HCT116 (cell line): ENCODE data around the gene ITPR2. TPM values are rescaled to one million over a fixed set of nuclear protein-coding genes. Genes with fewer than 3 reads are reported as not detected.

Experiments used
- ATAC-seq: fragments of 200-7000 bp; cut with Tn5 transposase; 2 replicates; pipeline ENCODE4 v1.9.1; 2020; ENCODE audit warnings: mild to moderate bottlenecking, moderate library complexity
- BruUV-seq: library from RNA; stranded (reverse); fragments of 400-500 nt; replicated peaks from 2 replicates; lab custom pipeline; 2021; lab: Mats Ljungman, UMichigan
- CTCF ChIA-PET: fragments of 300-600 bp; sonication (Branson Sonifier 250); formaldehyde crosslinking; loops from one replicate; lab custom pipeline; 2021; ENCODE audit warnings: antibody characterized with exemption; lab: Charles Lee
- POLR2A ChIA-PET: fragments of 300-600, 350-600 bp; sonication (Branson Sonifier 250); formaldehyde crosslinking; loops from one replicate; lab custom pipeline; 2021; ENCODE audit warnings: antibody characterized with exemption; lab: Charles Lee
- RAD21 ChIA-PET, 2 experiments: fragments of 300-600 bp; sonication (Branson Sonifier 250); formaldehyde crosslinking; loops; one replicate each; lab custom pipeline; 2023; ENCODE audit warnings: low total read pairs in 2 of 2; ENCODE audit not compliant: uncharacterized antibody in 2 of 2, unreplicated experiment in 2 of 2, low non-redundant PET in 1 of 2; lab: Charles Lee
- DNase-seq: peaks from one replicate; pipeline ENCODE4 v3.0.0-alpha.2; 2010; ENCODE audit warnings: low read depth, low spot score
- H2AFZ ChIP-seq: fragments of 200-600 bp; shearing (Covaris generic), sonication (generic); 2 replicates; pipeline ENCODE4 v1.6.1; 2017; ENCODE audit warnings: low read depth, mixed run types, mixed read lengths, antibody characterized with exemption, low read length; ENCODE audit not compliant: poor library complexity, severe bottlenecking
- H3K27ac ChIP-seq: 2 replicates; pipeline ENCODE4 v1.5.1; 2012; ENCODE audit warnings: low read depth, low read length
- H3K27me3 ChIP-seq: fragments of 200-600 bp; sonication (generic); 2 replicates; pipeline ENCODE4 v1.6.1; 2016; ENCODE audit warnings: mixed run types, low read length, mixed read lengths; ENCODE audit not compliant: insufficient read depth
- H3K36me3 ChIP-seq, 2 experiments: fragments of 200-500 bp in 1 of 2; fragments of 200-600 bp in 1 of 2; sonication (Bioruptor generic) in 1 of 2; sonication (generic) in 1 of 2; 2 replicates each; pipeline versions ENCODE4 v1.5.1 to v1.6.1; 2014 to 2016; ENCODE audit warnings: low read length in 2 of 2, inconsistent platforms in 1 of 2, mixed read lengths in 1 of 2, mixed run types in 1 of 2; ENCODE audit not compliant: insufficient read depth in 2 of 2, control insufficient read depth in 1 of 2
- H3K4me1 ChIP-seq, 2 experiments: fragments of 200-600 bp in 1 of 2; sonication (generic) in 1 of 2; 2 replicates each; pipeline versions ENCODE4 v1.5.1 to v1.6.1; 2012 to 2017; ENCODE audit warnings: low read length in 2 of 2, inconsistent platforms in 1 of 2, mild to moderate bottlenecking in 1 of 2, mixed read lengths in 1 of 2, mixed run types in 1 of 2, moderate library complexity in 1 of 2; ENCODE audit not compliant: insufficient read depth in 2 of 2, control insufficient read depth in 1 of 2
- H3K4me2 ChIP-seq: fragments of 200-600 bp; sonication (generic); 2 replicates; pipeline ENCODE4 v1.6.1; 2017; ENCODE audit warnings: mixed run types, low read length, mixed read lengths
- H3K4me3 ChIP-seq, 2 experiments: fragments of 200-600 bp in 1 of 2; sonication (generic) in 1 of 2; replicated peaks in 1 of 2; 2 replicates each; pipeline ENCODE4 v1.5.1; 2011 to 2016; ENCODE audit warnings: low read length in 2 of 2, control low read depth in 1 of 2, low read depth in 1 of 2, mild to moderate bottlenecking in 1 of 2, mixed read lengths in 1 of 2, mixed run types in 1 of 2
- H3K79me2 ChIP-seq: fragments of 200-600 bp; sonication (generic); 2 replicates; pipeline ENCODE4 v1.6.1; 2017; ENCODE audit warnings: mild to moderate bottlenecking, mixed run types, low read length, moderate library complexity, mixed read lengths; ENCODE audit not compliant: insufficient read depth
- H3K9ac ChIP-seq: fragments of 200-600 bp; sonication (generic); 2 replicates; pipeline ENCODE4 v1.6.1; 2016; ENCODE audit warnings: low read length, mixed read lengths
- H3K9me2 ChIP-seq: fragments of 200-600 bp; sonication (generic), shearing (Covaris generic); 2 replicates; pipeline ENCODE4 v1.6.1; 2017; ENCODE audit warnings: mixed run types, mild to moderate bottlenecking, moderate library complexity; ENCODE audit not compliant: insufficient read depth
- H3K9me3 ChIP-seq, 2 experiments: fragments of 200-500 bp in 1 of 2; fragments of 200-600 bp in 1 of 2; sonication (Bioruptor generic) in 1 of 2; sonication (generic) in 1 of 2; 2 replicates each; pipeline ENCODE4 v1.6.1; 2014 to 2017; ENCODE audit warnings: low read length in 2 of 2, mixed read lengths in 2 of 2, inconsistent platforms in 1 of 2, low read depth in 1 of 2, mild to moderate bottlenecking in 1 of 2, mixed run types in 1 of 2, moderate library complexity in 1 of 2; ENCODE audit not compliant: control insufficient read depth in 1 of 2, insufficient read depth in 1 of 2
- H4K20me1 ChIP-seq: fragments of 200-600 bp; sonication (generic), shearing (Covaris generic); 2 replicates; pipeline ENCODE4 v1.6.1; 2017; ENCODE audit warnings: mixed run types, mild to moderate bottlenecking, moderate library complexity; ENCODE audit not compliant: insufficient read depth
- CBX3 ChIP-seq: IDR thresholded peaks from 2 replicates; pipeline ENCODE4 v1.6.1; 2012; ENCODE audit warnings: low read depth
- EGR1 ChIP-seq: IDR thresholded peaks from 2 replicates; pipeline ENCODE4 v1.6.1; 2012; ENCODE audit warnings: low read depth
- ELF1 ChIP-seq: IDR thresholded peaks from 2 replicates; pipeline ENCODE4 v1.6.1; 2012; ENCODE audit warnings: low read depth, borderline replicate concordance
- EZH2 ChIP-seq: fragments of 200-600 bp; sonication (generic); IDR thresholded peaks from 2 replicates; pipeline ENCODE4 v1.6.1; 2017; ENCODE audit warnings: antibody characterized with exemption, mixed run types
- EZH2phosphoT487 ChIP-seq: fragments of 200-600 bp; IDR thresholded peaks from 2 replicates; pipeline ENCODE4 v1.6.1; 2018; ENCODE audit warnings: antibody characterized with exemption, borderline replicate concordance
- FOSL1 ChIP-seq: IDR thresholded peaks from 2 replicates; pipeline ENCODE4 v1.6.1; 2012; ENCODE audit warnings: low read depth
- JUND ChIP-seq: IDR thresholded peaks from 2 replicates; pipeline ENCODE4 v1.6.1; 2012
- POLR2A ChIP-seq: IDR thresholded peaks from 2 replicates; pipeline ENCODE4 v1.7.0; 2011; ENCODE audit warnings: borderline replicate concordance; ENCODE audit not compliant: insufficient read depth, insufficient read length; ENCODE audit errors: extremely low read depth
- RAD21 ChIP-seq: IDR thresholded peaks from 2 replicates; pipeline ENCODE4 v1.6.1; 2012; ENCODE audit warnings: low read depth, mild to moderate bottlenecking
- SIN3A ChIP-seq: IDR thresholded peaks from 2 replicates; pipeline ENCODE4 v1.6.1; 2012; ENCODE audit warnings: low read depth
- SRF ChIP-seq: IDR thresholded peaks from 2 replicates; pipeline ENCODE4 v1.6.1; 2012; ENCODE audit warnings: low read depth
- ZBTB33 ChIP-seq: IDR thresholded peaks from 2 replicates; pipeline ENCODE4 v1.6.1; 2011; ENCODE audit warnings: mild to moderate bottlenecking, low read length, moderate library complexity; ENCODE audit not compliant: insufficient replicate concordance; ENCODE audit errors: extremely low read depth
- ZNF274 ChIP-seq: fragments of 200-500 bp; sonication (Bioruptor generic); IDR thresholded peaks from 2 replicates; pipeline ENCODE4 v1.6.1; 2014; ENCODE audit warnings: mild to moderate bottlenecking, low read depth, low read length, inconsistent platforms
- intact Hi-C: fragments of 100-400 bp; cut with micrococcal nuclease; formaldehyde crosslinking; loops from 2 replicates; pipeline ENCODE4 v1.10.0; 2022
- total RNA-seq: library from RNA; stranded (reverse); gene quantifications from one replicate; pipeline ENCODE4 v1.2.1, GENCODE V29; 2021; ENCODE audit not compliant: unreplicated experiment
- TF ChIP-seq, protein P1 (sequence below): IDR thresholded peaks from 2 replicates; pipeline ENCODE4 v1.6.1; 2012
- TF ChIP-seq, protein P2 (sequence below): IDR thresholded peaks from 2 replicates; pipeline ENCODE4 v1.6.1; 2012; ENCODE audit warnings: low read depth

Gene ITPR2
- total RNA-seq, 1 experiment from 2014 or later = 6.5 TPM

DNA sequence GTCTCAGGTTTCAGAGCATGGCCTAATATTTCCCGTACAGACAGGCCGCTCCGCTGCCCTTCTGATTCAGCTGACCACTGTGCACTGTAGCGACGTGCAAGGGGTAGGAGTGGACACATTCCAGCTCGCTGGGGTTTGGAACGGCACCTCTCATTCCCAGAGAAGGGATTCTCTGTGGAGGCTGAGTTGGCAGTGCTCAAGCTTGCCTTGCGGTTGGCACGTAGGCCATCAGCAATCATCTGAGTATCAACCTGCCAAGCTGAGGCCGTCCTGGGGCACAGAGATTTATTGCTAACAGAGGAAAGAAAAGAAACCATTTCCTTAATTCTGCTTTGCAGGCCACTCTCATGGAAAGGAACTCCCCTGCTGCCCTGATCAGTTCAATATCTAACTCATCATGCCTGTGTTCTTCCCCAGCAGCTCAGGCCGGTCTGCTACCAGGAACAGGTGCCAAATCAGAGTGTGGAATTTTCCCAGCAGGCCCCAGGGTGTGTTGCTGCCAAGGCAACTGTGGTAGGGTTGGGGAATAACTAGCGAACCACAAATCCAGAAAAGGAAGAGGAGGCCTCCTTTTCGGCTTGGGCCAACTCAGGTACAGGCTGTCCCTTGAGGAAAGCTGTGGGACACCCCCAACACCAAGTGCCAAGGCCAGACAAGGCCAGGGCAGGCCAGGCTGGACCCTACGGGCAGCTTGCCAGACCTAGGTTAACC, 545.2 kb downstream of the ITPR2 start:
- BruUV-seq = no TSS peak
- Histone ChIP-seq H3K27ac (no peak overlapping the region), H4K20me1 (no peaks in the 10 kb centered on the region), H3K9ac (no peak overlapping the region), H2AFZ (no peak overlapping the region), H3K9me3 (no peaks in the 10 kb centered on the region), H3K4me2 (no peak overlapping the region), H3K36me3 (no peaks in the 10 kb centered on the region), H3K4me1 (no peaks in the 10 kb centered on the region), H3K79me2 (no peaks in the 10 kb centered on the region), H3K4me3 (no peak overlapping the region), H3K9me2 (no peaks in the 10 kb centered on the region), H3K27me3 (no peaks in the 10 kb centered on the region)
- DNase-seq (no peak), ATAC-seq (no peak)
- TF ChIP-seq, protein P1, sequence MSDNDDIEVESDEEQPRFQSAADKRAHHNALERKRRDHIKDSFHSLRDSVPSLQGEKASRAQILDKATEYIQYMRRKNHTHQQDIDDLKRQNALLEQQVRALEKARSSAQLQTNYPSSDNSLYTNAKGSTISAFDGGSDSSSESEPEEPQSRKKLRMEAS = no peak
- TF ChIP-seq CBX3 (no peak), EZH2phosphoT487 (no peak), EZH2 (no peak), FOSL1 (no peak), JUND (no peak), EGR1 (no peak), ZBTB33 (no peak), SIN3A (no peak), RAD21 (no peak), POLR2A (no peak), ELF1 (no peak), SRF (no peak), ZNF274 (no peak)
- TF ChIP-seq, protein P2, sequence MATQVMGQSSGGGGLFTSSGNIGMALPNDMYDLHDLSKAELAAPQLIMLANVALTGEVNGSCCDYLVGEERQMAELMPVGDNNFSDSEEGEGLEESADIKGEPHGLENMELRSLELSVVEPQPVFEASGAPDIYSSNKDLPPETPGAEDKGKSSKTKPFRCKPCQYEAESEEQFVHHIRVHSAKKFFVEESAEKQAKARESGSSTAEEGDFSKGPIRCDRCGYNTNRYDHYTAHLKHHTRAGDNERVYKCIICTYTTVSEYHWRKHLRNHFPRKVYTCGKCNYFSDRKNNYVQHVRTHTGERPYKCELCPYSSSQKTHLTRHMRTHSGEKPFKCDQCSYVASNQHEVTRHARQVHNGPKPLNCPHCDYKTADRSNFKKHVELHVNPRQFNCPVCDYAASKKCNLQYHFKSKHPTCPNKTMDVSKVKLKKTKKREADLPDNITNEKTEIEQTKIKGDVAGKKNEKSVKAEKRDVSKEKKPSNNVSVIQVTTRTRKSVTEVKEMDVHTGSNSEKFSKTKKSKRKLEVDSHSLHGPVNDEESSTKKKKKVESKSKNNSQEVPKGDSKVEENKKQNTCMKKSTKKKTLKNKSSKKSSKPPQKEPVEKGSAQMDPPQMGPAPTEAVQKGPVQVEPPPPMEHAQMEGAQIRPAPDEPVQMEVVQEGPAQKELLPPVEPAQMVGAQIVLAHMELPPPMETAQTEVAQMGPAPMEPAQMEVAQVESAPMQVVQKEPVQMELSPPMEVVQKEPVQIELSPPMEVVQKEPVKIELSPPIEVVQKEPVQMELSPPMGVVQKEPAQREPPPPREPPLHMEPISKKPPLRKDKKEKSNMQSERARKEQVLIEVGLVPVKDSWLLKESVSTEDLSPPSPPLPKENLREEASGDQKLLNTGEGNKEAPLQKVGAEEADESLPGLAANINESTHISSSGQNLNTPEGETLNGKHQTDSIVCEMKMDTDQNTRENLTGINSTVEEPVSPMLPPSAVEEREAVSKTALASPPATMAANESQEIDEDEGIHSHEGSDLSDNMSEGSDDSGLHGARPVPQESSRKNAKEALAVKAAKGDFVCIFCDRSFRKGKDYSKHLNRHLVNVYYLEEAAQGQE = no peak
- ChIA-PET CTCF (no interaction called here), RAD21 (no interaction called here), POLR2A (no interaction called here)
- intact Hi-C loops = no loop called here

Other genes with a start within 250 kb of the ITPR2 start
- 50.5 TPM for gene INTS13, start 104.8 kb upstream of the ITPR2 start, total RNA-seq
- 29.6 TPM for gene FGFR1OP2, start 105.3 kb upstream of the ITPR2 start, total RNA-seq
- gene TM7SF3, start 181.2 kb upstream of the ITPR2 start, total RNA-seq = 46.5 TPM
- gene MED21, start 189.4 kb upstream of the ITPR2 start, total RNA-seq = 41.3 TPM
- gene C12orf71, start 249.4 kb upstream of the ITPR2 start, total RNA-seq = not detected